Neural cell (in vitro differentiated cells): ENCODE results near the gene PER2.

Source experiments
- EP300 ChIP-seq: fragments of 450-650 bp; conservative IDR thresholded peaks from 2 replicates; pipeline ENCODE4 v1.6.1; 2014; ENCODE audit warnings: antibody characterized with exemption, mild to moderate bottlenecking, moderate library complexity; ENCODE audit not compliant: poor library complexity, severe bottlenecking
- TF ChIP-seq, protein P1 (sequence below): fragments of 450-650 bp; IDR thresholded peaks from 2 replicates; pipeline ENCODE4 v1.5.1; 2014; ENCODE audit warnings: antibody characterized with exemption, mild to moderate bottlenecking, moderate library complexity; ENCODE audit not compliant: poor library complexity, severe bottlenecking

DNA sequence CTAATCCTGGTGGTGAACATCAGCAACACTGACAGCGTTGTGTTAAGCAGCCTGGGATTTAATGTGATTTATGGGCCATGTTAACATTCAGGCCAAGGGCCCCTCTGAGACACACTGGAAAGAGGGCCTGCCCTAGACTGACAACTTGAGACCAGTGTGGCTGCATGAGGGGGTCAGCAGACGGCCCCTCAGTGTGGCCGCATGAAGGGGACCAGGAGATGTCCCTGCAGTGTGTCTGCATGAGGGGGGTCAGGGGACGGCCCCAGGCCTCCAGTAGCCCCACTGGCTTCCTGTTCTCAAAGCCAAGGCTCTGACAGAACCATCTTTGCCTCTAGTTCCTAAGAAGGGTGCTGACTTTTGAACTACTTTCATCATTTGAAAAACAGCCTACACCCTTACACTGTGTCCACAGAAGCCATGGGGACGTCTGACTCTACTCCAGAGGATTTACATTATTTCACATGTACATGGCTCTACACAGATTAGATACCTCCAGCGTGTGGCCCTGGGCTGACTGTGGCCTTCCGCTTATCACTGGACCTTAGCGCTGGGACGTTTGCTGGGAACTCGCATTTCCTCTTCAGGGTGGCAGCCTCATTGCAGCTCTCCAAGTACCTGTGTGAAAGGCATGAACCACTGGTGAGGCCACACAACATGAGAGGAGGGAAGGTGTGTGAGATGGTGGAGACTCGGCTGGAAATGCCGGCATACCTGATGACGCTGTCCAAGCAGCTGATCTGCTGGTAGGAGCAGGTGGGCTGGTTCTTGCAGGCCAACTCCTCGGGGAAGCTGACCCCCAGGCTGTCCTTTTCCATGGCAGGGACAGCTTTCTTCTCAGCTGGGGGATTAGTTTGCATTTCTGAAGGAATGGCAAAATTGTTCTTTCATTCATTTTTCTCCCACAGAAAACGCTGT lies 30.4 kb downstream of the PER2 start:
- TF ChIP-seq, protein P1, sequence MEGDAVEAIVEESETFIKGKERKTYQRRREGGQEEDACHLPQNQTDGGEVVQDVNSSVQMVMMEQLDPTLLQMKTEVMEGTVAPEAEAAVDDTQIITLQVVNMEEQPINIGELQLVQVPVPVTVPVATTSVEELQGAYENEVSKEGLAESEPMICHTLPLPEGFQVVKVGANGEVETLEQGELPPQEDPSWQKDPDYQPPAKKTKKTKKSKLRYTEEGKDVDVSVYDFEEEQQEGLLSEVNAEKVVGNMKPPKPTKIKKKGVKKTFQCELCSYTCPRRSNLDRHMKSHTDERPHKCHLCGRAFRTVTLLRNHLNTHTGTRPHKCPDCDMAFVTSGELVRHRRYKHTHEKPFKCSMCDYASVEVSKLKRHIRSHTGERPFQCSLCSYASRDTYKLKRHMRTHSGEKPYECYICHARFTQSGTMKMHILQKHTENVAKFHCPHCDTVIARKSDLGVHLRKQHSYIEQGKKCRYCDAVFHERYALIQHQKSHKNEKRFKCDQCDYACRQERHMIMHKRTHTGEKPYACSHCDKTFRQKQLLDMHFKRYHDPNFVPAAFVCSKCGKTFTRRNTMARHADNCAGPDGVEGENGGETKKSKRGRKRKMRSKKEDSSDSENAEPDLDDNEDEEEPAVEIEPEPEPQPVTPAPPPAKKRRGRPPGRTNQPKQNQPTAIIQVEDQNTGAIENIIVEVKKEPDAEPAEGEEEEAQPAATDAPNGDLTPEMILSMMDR: no peak
- TF ChIP-seq EP300: no peak
